Fibroblast of lung (primary cell): ENCODE data around the gene PRDM16.

Source experiments
- EZH2 ChIP-seq: IDR thresholded peaks from 2 replicates; pipeline ENCODE4 v1.5.1; 2012; ENCODE audit warnings: low read length, control low read depth, mild to moderate bottlenecking; ENCODE audit errors: missing control alignments
- TF ChIP-seq, protein P1 (sequence below), 2 donors: IDR thresholded peaks in 1 of 2; conservative IDR thresholded peaks in 1 of 2; 1 replicate in 1 of 2; 2 replicates in 1 of 2; pipeline ENCODE4 v1.5.1; 2011 to 2012; ENCODE audit warnings: low read length in 2 of 2, control low read depth in 1 of 2, inconsistent platforms in 1 of 2, low read depth in 1 of 2, mild to moderate bottlenecking in 1 of 2

DNA sequence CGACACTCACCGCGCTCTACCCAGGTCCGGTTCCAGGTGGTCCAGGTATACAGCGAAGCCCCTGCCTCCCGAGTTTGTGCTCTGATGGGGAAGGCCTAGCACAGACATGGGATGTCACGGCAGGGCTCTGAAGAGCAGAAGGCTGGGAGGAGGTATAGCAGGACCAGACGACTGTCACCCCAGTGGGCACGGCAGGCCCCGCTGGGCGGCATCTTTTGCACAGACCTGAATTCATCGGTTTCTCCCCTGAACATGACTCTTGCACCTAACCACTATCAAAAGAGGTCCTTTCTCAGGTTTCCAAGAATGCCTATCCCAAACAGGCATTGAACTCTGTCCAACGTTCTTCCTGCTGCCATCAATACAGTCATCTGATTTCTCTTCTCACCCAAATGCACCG, 416.0 kb downstream of the PRDM16 start:
- TF ChIP-seq, protein P1, sequence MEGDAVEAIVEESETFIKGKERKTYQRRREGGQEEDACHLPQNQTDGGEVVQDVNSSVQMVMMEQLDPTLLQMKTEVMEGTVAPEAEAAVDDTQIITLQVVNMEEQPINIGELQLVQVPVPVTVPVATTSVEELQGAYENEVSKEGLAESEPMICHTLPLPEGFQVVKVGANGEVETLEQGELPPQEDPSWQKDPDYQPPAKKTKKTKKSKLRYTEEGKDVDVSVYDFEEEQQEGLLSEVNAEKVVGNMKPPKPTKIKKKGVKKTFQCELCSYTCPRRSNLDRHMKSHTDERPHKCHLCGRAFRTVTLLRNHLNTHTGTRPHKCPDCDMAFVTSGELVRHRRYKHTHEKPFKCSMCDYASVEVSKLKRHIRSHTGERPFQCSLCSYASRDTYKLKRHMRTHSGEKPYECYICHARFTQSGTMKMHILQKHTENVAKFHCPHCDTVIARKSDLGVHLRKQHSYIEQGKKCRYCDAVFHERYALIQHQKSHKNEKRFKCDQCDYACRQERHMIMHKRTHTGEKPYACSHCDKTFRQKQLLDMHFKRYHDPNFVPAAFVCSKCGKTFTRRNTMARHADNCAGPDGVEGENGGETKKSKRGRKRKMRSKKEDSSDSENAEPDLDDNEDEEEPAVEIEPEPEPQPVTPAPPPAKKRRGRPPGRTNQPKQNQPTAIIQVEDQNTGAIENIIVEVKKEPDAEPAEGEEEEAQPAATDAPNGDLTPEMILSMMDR (conservative IDR thresholded peaks at IDR 0.05 in 1 of 2, IDR thresholded peaks at IDR 0.05 in 1 of 2; ENCODE audit: low read depth in 1 of 2, low read length in 2 of 2): no peak
- TF ChIP-seq EZH2: no peak
